Thoracic aorta (tissue), 2 donors: ENCODE data around the gene MYRF. TPM values are rescaled to one million over a fixed set of nuclear protein-coding genes. Genes with fewer than 3 reads are reported as not detected.

Experiments
- ATAC-seq: fragments of 150-250 bp; one replicate; pipeline ENCODE4 v1.8.0; 2017; ENCODE audit warnings: low read depth; ENCODE audit not compliant: insufficient number of reproducible peaks, low FRiP score
- DNase-seq: peaks from one replicate; pipeline ENCODE4 v3.0.0-alpha.2; 2020; ENCODE audit warnings: low spot score
- H3K27ac ChIP-seq, 2 donors: fragments of 200-600 bp; sonication (generic); 1 replicate in 1 of 2; 2 replicates in 1 of 2; pipeline ENCODE4 v1.5.1; 2016; ENCODE audit warnings: mild to moderate bottlenecking in 2 of 2, moderate library complexity in 2 of 2
- H3K27me3 ChIP-seq: fragments of 200-600 bp; sonication (generic); replicated peaks from 2 replicates; pipeline ENCODE4 v1.6.0; 2016; ENCODE audit warnings: mild to moderate bottlenecking; ENCODE audit not compliant: insufficient read depth
- H3K36me3 ChIP-seq: fragments of 200-600 bp; sonication (generic); one replicate; pipeline ENCODE4 v1.5.1; 2016
- H3K4me1 ChIP-seq, 2 donors: fragments of 200-600 bp; sonication (generic); 1 replicate in 1 of 2; 2 replicates in 1 of 2; pipeline versions ENCODE4 v1.5.1 to v1.6.0; 2016; ENCODE audit warnings: low read depth in 2 of 2, mild to moderate bottlenecking in 1 of 2; ENCODE audit not compliant: control insufficient read depth in 1 of 2
- H3K4me3 ChIP-seq: fragments of 200-600 bp; sonication (generic); 2 replicates; pipeline ENCODE4 v1.5.1; 2016; ENCODE audit warnings: mild to moderate bottlenecking
- H3K9me3 ChIP-seq: fragments of 200-600 bp; sonication (generic); 2 replicates; pipeline ENCODE4 v1.5.1; 2016
- CTCF ChIP-seq: fragments of 200-600 bp; sonication (generic); IDR thresholded peaks from one replicate; pipeline ENCODE4 v1.5.1; 2019; ENCODE audit warnings: antibody characterized with exemption
- total RNA-seq, 2 donors: library from RNA; depleted of rRNA; stranded (reverse); fragments of >200 nt; gene quantifications; one replicate each; pipeline versions ENCODE4 v1.1.0 to v1.2.3, GENCODE V29; 2016

The MYRF gene
- total RNA-seq, 2 donors from 2014 or later, result 5.1 TPM; not detected in 1

- DNase-seq, result no peak
- Histone ChIP-seq H3K4me3 (no peak overlapping the region), H3K9me3 (no peaks in the 10 kb centered on the region), H3K36me3 (no peaks in the 10 kb centered on the region), H3K27me3 (no peaks in the 10 kb centered on the region), H3K27ac (peak overlapping the region; percentile 92 to 95), H3K4me1 (peaks cover 37 to 76% of the 10 kb centered on the region in 2 donors)
- no peak for TF ChIP-seq CTCF
- ATAC-seq, result no peak
These were observed 81.5 kb downstream of the MYRF start for GRCh38 chr11:61833926-61834277.

- peak overlapping the region; percentile 30 for H3K4me3 ChIP-seq
- H3K27ac ChIP-seq, result peak overlapping the region; percentile 92 to 95
- no peak for TF ChIP-seq CTCF
- H3K9me3 ChIP-seq, result no peaks in the 10 kb centered on the region
- peaks cover 37 to 71% of the 10 kb centered on the region in 2 donors for H3K4me1 ChIP-seq
- ATAC-seq (peak; percentile 7), DNase-seq (no peak)
- no peaks in the 10 kb centered on the region for H3K27me3 ChIP-seq
- H3K36me3 ChIP-seq, result no peaks in the 10 kb centered on the region
These were observed 82.0 kb downstream of the MYRF start for GRCh38 chr11:61834278-61835048.

- Histone ChIP-seq H3K4me3 (no peak overlapping the region), H3K36me3 (peaks cover 3% of the 10 kb centered on the region), H3K9me3 (no peaks in the 10 kb centered on the region), H3K27ac (peak overlapping the region; percentile 92 to 95), H3K27me3 (no peaks in the 10 kb centered on the region), H3K4me1 (peaks cover 32 to 53% of the 10 kb centered on the region in 2 donors)
- DNase-seq (no peak), ATAC-seq (no peak)
- TF ChIP-seq CTCF, result no peak
These were observed 83.8 kb downstream of the MYRF start for GRCh38 chr11:61836193-61836592.

GRCh38 chr11:61837411-61838005, 85.1 kb downstream of the MYRF start:
- Histone ChIP-seq H3K27ac (peak overlapping the region in 1 of 2 donors; percentile 34), H3K36me3 (peaks cover 16% of the 10 kb centered on the region), H3K4me3 (no peak overlapping the region), H3K4me1 (peaks cover 24 to 40% of the 10 kb centered on the region in 2 donors), H3K9me3 (no peaks in the 10 kb centered on the region), H3K27me3 (no peaks in the 10 kb centered on the region)
- DNase-seq (no peak), ATAC-seq (no peak)
- no peak for TF ChIP-seq CTCF

Other genes with a start within 250 kb of the MYRF start
- 1 to 10 TPM; 3.0 to 4.2 TPM for gene LRRC10B, start 243.9 kb upstream of the MYRF start, total RNA-seq
- gene SYT7, start 171.6 kb upstream of the MYRF start, total RNA-seq, result 1 to 10 TPM in 1 of 2 donors, not detected in 1; 2.6 TPM
- gene DAGLA, start 72.2 kb upstream of the MYRF start, total RNA-seq, result 1 to 10 TPM; 1.2 to 1.4 TPM
- 10 to 100 TPM; 17.3 to 63.6 TPM for gene TMEM258, start 40.0 kb downstream of the MYRF start, total RNA-seq
- 1 to 10 TPM; 4.5 to 5.4 TPM for gene FEN1, start 40.3 kb downstream of the MYRF start, total RNA-seq
- 10 to 100 TPM; 39.0 to 52.9 TPM for gene FADS1, start 64.4 kb downstream of the MYRF start, total RNA-seq
- gene FADS2, start 75.7 kb downstream of the MYRF start, total RNA-seq, result 100 to 1,000 TPM in 1 of 2 donors, 10 to 100 TPM in 1; 89.2 to 234 TPM
- gene FADS3, start 138.9 kb downstream of the MYRF start, total RNA-seq, result 100 to 1,000 TPM; 368 to 393 TPM
- gene RAB3IL1, start 164.9 kb downstream of the MYRF start, total RNA-seq, result 10 to 100 TPM; 20.8 to 45.4 TPM
- 1 to 10 TPM; 4.7 to 8.0 TPM for gene BEST1, start 197.7 kb downstream of the MYRF start, total RNA-seq
- gene FTH1, start 215.0 kb downstream of the MYRF start, total RNA-seq, result 1,000 to 10,000 TPM; 1,820 to 2,025 TPM